Stimulated activated CD8-positive, alpha-beta memory T cell treated with anti-CD3 and anti-CD28 coated beads, Interleukin-4, amount 100 ng/mL, for 1 hour (primary cell): ENCODE results near the gene VIPAS39.
"Not testable (repeated sequence)": the region's sequence is repeated elsewhere in the genome, so short reads cannot be mapped to it uniquely, and the experiment has no call there.

ENCODE experiments used
- DNase-seq, 2 donors: peaks; one replicate each; pipeline ENCODE4 v3.0.0-alpha.2; 2020; ENCODE audit warnings: low read depth in 2 of 2, low spot score in 1 of 2

VIPAS39 gene

DNA sequence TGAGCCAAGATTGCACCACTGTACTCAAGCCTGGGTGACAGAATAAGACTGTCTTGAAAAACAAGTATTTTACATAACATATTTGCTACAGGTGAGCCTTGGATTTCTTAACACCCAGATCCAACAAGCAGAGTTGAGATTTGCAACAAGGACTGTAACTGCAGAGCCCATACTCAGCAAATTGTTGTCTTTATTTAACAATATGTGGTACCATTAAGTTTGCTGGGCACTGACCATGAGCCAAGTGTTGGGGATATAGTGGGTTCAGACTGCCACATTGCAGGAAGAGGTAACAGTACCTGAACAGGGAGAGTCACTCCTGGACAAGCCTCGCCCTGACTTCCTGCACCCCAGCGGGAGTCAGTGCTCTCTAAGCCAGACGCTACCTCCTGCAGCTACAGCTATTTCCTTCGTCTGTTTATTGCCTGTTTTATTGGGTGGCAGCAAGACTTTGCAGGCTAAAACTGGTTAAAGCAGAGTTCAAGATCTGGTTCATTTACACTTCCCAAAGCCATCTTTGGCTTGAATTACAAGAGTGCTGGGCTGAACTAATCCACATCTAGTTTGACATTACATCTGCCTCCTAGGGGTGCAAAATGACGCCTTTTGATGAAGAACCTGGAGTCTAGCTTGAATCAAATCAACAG lies 12.9 kb upstream of the VIPAS39 start:
- no peak for DNase-seq

DNA sequence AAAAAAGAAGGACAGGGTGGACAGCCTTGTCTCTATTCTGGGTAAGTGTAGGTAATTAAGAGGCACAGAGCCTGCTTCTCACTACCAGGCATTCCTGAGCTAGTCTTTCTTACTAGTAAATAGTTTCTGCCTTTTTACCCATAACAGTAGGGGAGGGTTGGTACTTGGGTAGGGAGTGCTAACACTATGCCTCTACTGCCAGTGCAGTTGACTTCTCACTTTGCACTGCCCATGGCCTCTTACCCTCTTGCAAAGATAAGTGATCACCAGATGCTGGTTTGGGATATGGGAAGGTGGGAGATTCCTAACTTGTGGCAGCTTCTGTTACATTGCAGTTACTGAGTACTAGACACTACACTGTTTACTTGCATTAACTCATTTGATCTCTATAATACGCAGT lies 12.1 kb upstream of the VIPAS39 start:
- DNase-seq, result no peak

DNA sequence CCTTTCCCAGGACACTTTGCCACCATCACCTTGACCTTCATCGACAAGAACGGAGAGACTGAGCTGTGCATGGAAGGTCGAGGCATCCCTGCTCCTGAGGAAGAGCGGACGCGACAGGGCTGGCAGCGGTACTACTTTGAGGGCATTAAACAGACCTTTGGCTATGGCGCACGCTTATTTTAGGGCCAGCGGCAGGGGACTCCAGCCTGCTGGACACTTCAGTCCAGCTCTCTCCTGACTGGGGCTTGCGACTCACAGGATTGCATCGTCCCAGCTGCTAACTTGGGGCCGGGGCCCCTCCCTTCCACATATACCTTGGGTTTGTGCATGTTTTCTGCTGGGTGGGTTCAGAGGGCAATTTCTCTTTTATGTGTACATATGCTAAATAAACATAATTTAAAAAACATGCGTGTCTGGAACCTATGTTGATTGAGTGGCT lies 11.7 kb upstream of the VIPAS39 start:
- DNase-seq, result no peak

DNA sequence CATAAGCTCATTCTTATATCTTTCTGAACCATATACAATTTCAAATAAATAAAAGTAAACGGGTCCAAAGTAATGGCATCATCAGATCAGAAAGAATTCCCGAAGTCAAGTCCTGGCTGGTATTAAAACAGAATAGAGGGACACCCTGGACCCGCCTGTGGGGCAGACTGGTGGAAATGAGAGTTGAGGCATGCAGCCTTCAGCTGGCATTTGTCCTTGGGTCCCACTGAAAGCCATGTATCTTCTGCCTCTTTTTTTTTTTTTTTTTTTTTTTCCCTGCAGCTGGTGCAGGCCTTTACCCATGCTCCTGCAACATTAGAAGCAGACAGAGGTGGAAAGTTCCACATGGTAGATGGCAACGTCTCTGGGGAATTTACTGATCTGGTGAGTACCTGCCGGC lies 10.4 kb upstream of the VIPAS39 start:
- DNase-seq, result no peak

DNA sequence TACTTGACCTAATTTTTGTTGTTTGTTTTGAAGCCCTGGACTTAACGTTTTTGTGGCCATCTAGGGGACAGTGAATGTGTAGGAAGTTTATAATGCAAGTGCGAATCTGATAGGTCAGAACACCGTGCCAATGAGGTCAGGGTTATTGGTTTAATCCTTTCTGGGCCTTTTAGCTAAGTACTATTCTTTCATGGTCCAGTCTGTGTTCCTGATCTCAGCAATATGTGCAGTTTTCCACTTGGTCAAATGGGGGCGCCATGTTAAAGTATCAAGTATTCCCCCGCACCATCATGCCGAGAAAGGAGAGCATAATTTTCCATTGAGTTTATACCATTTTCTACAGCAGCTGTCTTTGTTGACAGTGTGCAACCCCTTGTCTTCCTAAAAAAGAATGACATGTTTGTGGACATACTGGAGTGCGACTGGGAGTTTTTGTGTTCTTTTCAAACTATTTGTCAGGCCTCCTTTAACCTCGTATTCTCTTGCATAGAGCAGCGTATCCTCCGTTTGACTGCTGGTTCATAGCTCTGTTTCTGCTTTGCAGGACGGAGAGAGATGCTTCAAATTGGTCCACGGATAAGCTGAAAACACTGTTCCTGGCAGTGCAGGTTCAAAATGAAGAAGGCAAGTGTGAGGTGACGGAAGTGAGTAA lies 1.8 kb upstream of the VIPAS39 start:
- peak in 1 of 2 donors; percentile 16 for DNase-seq

DNA sequence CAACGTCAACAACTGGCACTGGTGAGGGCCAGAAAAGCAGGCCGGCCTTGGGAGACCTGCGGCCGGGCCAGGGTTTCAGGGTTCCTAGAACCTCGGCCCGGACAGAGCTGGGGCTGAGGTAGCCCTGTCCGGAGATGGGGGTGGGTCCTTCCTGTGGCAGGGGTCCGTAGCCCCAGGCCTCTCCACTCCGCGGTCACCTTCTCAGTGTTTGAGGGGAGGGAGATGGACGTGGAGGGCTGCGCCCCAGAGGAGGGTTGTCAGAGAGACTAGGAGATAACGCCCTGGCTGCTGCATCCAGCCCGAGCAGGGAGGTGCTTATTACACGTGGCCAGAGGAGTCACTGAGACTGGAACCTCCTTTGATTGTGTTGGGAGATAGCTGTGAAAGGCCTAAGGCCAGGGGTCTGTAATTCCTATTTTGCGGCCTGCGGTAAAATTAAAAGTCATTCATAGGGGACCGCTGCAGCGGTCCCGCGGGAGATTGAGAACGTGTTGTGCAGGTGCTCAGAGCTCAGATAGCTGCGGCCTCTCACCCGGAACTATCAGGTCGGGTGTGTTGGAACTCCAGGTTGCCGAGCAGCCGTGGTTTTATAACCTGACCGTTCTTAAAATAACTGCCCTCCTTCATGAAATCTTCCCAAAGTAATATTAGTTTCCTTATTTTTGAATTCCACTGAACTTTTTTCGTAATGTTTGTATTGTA lies 999 bp upstream of the VIPAS39 start:
- no peak for DNase-seq

DNA sequence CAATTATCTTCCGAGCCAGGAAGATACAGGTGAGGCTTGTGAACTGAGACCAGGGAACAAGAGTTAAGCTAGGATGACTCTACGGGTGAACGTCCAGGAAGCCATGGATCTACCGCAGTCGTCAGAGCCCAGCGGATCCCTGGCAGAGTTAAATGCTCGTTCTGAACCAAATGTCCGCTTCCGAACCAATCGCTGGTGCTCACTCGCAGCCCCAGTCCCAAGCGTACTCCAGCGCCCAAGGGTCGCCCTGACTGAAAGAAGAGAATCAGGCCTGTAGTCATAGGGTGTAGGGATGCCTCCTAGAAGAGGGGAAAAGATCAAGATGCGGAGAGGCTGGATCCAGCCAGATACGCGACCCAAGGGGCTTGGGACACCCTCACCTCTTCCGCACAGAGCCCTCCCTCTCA lies 283 bp downstream of the VIPAS39 start:
- no peak for DNase-seq

DNA sequence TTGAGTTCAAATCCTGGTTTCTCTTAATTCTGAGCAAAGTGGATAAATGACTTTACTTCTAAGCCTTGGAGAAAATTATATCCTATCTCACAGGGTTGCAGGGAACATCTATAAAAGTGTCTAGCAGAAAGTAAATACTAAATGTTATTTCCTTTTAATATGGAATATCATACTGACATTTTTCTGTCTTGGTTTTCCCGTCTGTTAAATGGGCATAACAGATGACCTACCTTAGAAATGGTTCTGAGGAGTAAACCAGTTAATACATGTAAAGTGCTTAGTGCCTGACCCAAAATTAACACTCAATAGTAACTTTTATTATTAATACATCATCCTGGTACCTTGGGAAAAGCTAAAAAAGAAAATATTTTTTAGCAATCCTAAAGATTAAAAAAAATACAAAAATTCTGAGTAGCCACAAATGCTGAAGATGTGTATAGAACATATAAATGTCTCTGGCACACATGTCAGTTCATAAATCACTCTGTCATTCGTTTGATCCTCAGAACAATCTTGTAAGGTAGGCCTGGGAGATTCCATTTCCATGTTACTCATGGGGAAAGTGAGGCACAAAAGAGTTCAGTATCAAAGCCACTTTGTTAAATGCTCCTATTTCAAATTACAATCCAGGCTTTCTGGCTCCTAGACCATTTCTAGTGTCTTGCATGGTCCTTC lies 1.3 kb downstream of the VIPAS39 start:
- no peak for DNase-seq

DNA sequence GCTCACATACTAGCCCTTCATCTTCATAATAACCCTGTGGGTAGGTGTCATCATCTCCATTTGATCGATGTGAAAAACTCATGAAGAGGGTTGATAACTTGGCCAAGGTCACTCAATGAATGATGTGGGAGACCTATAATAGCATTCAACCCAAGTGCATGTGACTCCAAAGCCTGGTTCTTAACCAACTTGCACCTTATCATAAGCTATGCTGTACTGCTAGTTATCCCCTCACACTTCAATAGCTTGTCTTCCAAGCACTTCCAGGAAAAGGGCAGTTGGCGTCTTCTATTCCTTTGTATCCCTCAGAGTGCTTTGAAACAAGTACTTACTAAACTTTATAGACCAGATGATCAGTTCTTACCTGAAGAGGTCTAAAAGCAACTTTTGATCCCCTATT lies 15.2 kb downstream of the VIPAS39 start:
- no peak for DNase-seq

DNA sequence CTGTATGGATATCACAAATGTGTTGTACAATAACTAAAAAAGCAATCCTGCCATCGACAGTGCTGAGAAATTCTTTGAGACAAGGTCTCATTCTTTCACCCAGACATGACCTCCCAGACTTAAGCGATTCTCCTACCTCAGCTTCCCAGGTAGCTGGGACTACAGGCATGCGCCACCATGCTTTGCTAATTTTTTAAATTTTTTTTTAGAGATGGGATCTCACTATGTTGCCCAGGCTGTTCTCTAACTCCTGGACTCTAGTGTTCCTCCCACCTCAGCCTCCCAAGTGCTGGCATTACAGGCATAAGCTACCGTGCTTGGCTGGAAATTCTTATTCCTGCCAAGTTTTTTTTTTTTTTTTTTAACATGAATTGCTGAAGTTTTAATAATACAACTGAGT lies 17.5 kb downstream of the VIPAS39 start:
- DNase-seq, result no peak

DNA sequence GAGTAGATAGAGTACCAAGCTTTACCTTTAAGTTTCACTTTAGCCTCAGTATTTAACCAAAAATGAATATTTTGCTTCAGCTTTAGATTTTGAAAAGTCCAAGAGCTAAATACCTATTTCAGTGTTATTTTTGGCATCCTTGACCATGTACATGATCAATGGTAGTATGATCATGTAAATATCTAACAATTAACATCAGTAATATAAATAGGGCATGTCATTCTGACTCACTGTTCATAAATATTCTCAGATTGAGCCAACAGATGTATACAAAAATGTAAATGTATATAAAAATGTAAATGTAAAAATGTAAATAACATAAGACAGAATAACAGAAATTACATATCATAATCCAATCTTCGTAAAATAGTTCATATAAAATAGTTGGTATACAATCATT lies 18.8 kb downstream of the VIPAS39 start:
- no peak for DNase-seq

DNA sequence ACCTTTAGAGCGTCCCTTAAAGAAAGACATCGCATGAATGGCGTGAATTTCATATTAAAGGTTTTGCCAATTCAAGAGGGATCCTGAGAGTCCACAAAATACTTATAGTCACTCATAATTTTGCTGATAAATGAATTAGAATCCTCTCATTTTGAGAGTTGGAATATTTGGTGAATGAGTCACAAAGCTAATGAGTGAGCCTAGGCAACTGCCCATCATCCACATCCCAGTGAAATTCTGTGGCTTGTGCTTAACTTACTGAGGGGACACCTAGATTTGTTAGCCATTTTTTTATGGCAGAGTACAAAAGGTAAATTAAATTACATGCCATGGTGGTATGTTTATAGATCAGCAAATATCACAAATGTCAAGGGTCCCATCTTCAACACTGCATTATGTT lies 21.4 kb downstream of the VIPAS39 start:
- no peak for DNase-seq

DNA sequence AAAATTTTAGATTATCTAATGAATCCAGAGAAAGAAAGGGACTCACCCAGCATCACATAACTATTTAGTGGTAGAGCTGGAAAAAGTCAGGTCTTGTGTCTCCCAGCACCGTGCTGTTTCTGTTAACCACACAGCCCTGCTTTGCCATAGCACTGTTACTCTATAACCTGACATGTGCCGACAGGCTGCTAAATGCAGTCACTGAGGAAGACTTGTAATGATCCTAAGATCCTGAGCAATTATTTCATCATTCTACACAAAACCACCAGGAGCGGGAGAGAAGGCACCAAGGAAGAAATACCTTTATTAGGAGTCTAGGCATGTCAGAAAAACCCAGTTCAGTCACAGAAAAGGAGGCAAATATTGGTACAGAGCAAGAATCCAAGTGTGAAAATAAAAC lies 31.0 kb downstream of the VIPAS39 start:
- no peak for DNase-seq

DNA sequence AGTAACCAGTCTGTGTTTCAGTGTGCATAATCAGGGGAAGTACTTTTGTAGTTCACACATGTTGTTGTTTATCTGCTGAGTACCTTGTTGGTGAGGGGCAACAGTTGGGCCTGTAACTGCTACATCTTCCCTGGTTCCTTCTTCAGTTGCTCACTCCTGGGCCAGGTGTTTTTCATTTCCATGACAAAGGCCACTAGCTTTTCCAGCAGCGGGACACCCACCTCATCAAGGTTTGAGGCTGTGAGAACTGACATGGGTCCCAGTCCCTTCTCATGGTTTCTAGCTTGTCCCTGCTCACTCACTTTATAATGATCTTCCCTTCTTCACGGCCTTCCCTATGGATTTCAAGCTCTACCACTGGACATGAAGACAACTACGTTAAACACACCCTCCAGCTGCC lies 32.5 kb downstream of the VIPAS39 start:
- DNase-seq, result no peak

DNA sequence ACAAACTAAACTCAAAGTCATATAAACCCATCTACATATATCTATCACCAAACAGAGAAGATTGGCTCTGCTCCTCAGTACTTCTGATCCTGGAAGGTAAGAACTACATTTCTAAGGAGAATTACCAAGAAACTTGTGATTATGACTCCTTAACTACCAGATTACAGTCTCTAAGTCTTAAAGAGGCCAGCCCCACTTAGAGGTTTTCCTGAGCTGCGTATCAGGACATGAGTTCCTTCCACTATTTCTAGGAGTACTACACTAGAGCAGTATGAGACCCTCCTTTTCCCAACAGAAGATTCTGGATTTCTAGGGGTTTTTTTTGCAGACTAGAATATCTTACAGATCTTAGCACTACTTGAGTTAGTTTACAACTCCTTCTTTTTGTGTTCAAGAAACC lies 34.0 kb downstream of the VIPAS39 start, which contains the start of gene NOXRED1:
NOXRED1 (minus strand) TSS at position 101 of the 400 bp plus-strand sequence. CDS start 634 bp downstream, outside the sequence.
- DNase-seq, result no peak

DNA sequence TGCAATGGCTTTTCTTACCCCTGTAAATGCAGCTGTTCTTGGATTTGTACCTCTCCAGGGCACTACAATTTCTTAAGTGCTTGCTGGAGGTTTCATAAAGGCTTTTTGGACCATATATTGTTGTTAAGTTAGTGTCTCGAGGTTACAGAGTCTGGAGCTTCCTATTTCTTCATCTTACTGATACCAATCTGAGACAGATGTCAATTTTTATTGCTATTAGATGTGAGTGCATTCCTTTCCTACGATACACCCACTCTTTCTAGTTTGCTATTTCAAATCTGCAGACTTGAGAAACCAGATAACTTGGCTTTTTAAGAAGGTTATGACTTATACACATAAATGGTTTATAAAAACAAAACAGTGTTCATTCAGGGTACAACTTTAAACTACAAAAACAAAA lies 36.2 kb downstream of the VIPAS39 start:
- no peak for DNase-seq

DNA sequence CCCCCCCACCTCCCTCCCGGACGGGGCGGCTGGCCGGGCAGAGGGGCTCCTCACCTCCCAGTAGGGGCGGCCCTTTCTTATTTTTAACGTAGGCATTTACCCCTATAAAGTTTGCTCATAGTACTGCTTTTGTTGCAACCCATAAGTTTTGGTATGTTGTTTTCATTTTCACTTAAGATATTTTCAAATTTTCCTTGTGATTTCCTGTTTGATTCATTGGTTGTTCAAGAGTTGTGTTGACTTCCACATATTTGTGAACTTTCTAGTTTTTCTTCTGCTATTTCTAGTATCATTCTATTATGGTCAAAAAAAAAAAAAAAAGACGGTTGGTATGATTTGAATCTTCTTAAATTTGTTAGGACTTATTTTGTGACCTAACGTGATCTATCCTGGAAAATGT lies 40.6 kb downstream of the VIPAS39 start:
- no peak for DNase-seq

DNA sequence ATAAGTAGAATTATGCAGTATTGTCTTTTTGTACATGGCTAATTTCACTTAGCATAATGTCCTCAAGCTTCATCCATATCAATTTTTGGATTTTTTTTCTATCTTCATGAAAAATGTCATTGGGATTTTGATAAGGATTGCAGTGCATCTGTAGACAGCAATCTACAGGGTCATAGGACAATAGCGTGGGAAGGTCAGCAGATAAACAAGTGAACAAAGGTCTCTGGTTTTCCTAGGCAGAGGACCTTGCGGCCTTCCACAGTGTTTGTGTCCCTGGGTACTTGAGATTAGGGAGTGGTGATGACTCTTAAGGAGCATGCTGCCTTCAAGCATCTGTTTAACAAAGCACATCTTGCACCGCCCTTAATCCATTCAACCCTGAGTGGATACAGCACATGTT lies 41.3 kb downstream of the VIPAS39 start:
- not testable (repeated sequence) for DNase-seq

DNA sequence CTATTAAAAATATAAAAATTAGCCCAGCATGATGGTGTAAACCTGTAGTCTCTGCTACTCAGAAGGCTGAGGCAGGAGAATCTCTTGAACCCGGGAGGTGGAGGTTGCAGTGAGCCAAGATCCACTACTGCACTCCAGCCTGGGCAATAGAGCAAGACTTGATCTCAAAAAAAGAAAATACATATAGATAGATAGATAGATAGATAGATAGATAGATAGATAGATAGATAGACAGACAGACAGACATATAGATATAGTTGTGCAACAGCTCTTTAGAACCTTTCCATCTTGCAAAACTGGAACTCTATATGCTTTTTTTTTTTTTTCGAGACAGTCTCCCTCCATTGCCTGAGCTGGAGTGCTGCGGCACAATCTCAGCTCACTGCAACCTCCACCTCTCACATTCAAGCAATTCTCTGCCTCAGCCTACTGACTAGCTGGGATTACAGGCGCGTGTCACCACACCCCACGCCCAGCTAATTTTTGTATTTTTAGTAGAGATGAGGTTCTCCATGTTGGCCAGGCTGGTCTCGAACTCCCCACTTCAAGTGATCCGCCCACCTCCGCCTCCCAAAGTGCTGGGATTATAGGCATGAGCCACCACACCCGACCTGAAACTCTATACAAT lies 41.9 kb downstream of the VIPAS39 start:
- not testable (repeated sequence) for DNase-seq

DNA sequence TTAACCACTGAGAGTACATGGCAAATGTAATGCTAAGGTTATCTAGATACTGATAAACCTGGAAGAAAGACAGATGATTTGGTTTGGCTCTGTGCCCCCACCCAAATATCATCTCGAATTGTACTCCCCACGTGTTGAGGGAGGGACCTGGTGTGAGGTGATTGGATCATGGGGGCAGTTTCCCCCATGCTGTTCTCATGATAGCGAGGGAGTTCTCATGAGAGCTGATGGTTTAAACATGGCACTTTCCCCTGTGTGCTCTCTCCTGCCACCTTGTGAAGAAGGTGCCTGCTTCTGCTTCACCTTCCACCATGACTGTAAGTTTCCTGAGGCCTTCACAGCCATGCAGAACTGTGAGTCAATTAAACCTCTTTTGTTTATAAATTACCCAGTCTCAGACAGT lies 48.3 kb downstream of the VIPAS39 start:
- DNase-seq, result no peak

DNA sequence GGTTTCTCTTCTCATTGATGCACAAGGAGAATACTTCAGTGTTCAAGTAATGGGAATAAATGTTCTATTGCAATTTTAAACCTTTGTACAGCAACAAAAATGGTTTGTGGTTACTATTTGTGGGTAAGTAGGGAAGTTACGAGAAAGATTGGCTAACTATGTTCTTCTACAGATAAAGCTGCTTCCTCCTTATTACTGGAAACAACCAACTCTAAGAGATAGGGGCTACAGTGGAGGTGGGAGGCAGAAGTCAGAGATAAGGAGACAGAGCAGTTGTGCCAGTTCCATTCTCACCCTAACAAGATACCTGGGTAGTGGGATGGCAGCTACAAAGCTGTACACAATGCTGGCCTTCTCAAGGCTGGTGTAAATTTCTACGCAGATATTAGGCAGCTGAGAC lies 50.2 kb downstream of the VIPAS39 start:
- DNase-seq, result no peak
